ENCODE results near the gene RANGAP1. TPM values are rescaled to one million over a fixed set of nuclear protein-coding genes. Genes with fewer than 3 reads are reported as not detected.

RANGAP1 gene
- total RNA-seq, 2 experiments from 2014 or later: 108 to 119 TPM

DNA sequence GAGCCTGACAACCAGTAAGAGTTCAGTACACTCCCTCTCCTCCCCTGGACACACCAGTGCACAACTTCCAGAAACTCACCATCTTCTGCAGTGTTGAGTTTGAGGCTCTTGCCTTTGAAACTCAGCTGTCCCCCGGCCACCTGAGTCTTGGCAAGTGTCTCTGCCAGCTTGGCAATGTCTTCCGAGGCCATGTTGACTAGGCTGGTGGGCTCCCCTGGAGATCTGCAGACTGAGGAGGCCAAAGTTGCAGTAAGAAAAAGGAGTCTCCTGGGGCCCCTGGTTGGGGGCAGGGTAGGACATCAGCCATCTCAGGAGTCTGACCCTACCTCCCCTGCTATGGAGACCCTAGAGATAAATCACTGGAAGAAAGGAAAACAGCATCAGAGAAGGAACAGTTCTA is 5.1 kb downstream of the RANGAP1 start:
- Histone ChIP-seq H3K27ac (ENCODE audit: low read depth, low read length, poor library complexity, severe bottlenecking) (no peak overlapping the region), H3K79me2 (ENCODE audit: insufficient read depth, low read depth, low read length) (peaks cover 50% of the 10 kb centered on the region)

DNA sequence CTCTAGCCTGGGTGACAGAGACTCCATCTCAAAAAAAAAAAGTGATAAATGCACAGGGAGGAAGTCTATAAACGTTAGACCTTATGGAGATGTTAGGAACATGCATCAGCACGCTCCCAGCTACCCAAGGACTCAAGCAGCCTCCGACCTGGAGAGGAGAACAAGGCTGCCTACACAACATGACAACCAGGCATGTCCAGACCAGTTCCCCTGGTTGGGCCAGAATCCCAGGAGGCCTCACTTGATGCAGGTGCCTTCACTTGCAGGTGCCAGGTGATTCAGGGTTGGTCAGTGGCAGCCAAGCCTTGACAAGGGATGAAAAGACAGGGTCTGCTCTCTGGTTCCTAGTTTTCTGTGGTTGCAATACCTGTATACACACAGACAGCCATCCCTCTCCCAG is 5.9 kb downstream of the RANGAP1 start:
- Histone ChIP-seq H3K79me2 (ENCODE audit: insufficient read depth, low read depth, low read length) (peaks cover 43% of the 10 kb centered on the region), H3K4me3 (ENCODE audit: low read depth, low read length, poor library complexity, severe bottlenecking) (no peak overlapping the region), H4K20me1 (ENCODE audit: insufficient read depth, low read length) (peaks cover 5% of the 10 kb centered on the region; the same call in 1 of the 2 replicates), H2AFZ (ENCODE audit: low read length) (no peak overlapping the region), H3K9me3 (ENCODE audit: low read length) (no peaks in the 10 kb centered on the region), H3K36me3 (ENCODE audit: insufficient read depth, low read length) (peaks cover 98% of the 10 kb centered on the region), H3K27ac (ENCODE audit: low read depth, low read length, poor library complexity, severe bottlenecking) (no peak overlapping the region), H3K9me2 (ENCODE audit: insufficient read depth, low read length) (no peaks in the 10 kb centered on the region), H3K4me2 (ENCODE audit: low read length) (no peak overlapping the region), H3K4me1 (ENCODE audit: insufficient read depth, low read length, poor library complexity, severe bottlenecking) (peaks cover 11% of the 10 kb centered on the region)
- TF ChIP-seq, protein P1, sequence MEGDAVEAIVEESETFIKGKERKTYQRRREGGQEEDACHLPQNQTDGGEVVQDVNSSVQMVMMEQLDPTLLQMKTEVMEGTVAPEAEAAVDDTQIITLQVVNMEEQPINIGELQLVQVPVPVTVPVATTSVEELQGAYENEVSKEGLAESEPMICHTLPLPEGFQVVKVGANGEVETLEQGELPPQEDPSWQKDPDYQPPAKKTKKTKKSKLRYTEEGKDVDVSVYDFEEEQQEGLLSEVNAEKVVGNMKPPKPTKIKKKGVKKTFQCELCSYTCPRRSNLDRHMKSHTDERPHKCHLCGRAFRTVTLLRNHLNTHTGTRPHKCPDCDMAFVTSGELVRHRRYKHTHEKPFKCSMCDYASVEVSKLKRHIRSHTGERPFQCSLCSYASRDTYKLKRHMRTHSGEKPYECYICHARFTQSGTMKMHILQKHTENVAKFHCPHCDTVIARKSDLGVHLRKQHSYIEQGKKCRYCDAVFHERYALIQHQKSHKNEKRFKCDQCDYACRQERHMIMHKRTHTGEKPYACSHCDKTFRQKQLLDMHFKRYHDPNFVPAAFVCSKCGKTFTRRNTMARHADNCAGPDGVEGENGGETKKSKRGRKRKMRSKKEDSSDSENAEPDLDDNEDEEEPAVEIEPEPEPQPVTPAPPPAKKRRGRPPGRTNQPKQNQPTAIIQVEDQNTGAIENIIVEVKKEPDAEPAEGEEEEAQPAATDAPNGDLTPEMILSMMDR (conservative IDR thresholded peaks at IDR 0.05; ENCODE audit: low read length): no peak
- TF ChIP-seq EZH2phosphoT487 (IDR thresholded peaks at IDR 0.05; ENCODE audit: borderline replicate concordance, low read depth, low read length): no peak
- intact Hi-C loops (cut with micrococcal nuclease; ENCODE audit: unreplicated experiment): no loop called here
- POLR2A ChIA-PET: interaction anchor here (0.6 kb wide), 1 partner anchor 9 kb away, joined by 3 read pairs; no protein-coding TSS in a partner anchor
- no TSS peak for BruUV-seq (replicated peaks)
- no peak for DNase-seq (ENCODE audit: low spot score)
- CTCF ChIA-PET (ENCODE audit: unreplicated experiment): no interaction called here

More for the DNA sequence above, 5.1 kb downstream of the RANGAP1 start:
- ChIA-PET POLR2A (no interaction called here), CTCF (ENCODE audit: unreplicated experiment) (no interaction called here)
- TF ChIP-seq, protein P1 (conservative IDR thresholded peaks at IDR 0.05; ENCODE audit: low read length): no peak
- no peak for TF ChIP-seq EZH2phosphoT487 (IDR thresholded peaks at IDR 0.05; ENCODE audit: borderline replicate concordance, low read depth, low read length)
- H3K9me3 ChIP-seq (ENCODE audit: low read length): no peaks in the 10 kb centered on the region
- intact Hi-C loops (cut with micrococcal nuclease; ENCODE audit: unreplicated experiment): no loop called here
- BruUV-seq (replicated peaks): no TSS peak
- H3K4me1 ChIP-seq (ENCODE audit: insufficient read depth, low read length, poor library complexity, severe bottlenecking): peaks cover 13% of the 10 kb centered on the region
- H4K20me1 ChIP-seq (ENCODE audit: insufficient read depth, low read length): peaks cover 5% of the 10 kb centered on the region; the same call in 1 of the 2 replicates
- no peak overlapping the region for H2AFZ ChIP-seq (ENCODE audit: low read length)
- no peak for DNase-seq (ENCODE audit: low spot score)
- no peaks in the 10 kb centered on the region for H3K9me2 ChIP-seq (ENCODE audit: insufficient read depth, low read length)
- peaks cover 91% of the 10 kb centered on the region for H3K36me3 ChIP-seq (ENCODE audit: insufficient read depth, low read length)
- H3K4me2 ChIP-seq (ENCODE audit: low read length): no peak overlapping the region
- no peak overlapping the region for H3K4me3 ChIP-seq (ENCODE audit: low read depth, low read length, poor library complexity, severe bottlenecking)

DNA sequence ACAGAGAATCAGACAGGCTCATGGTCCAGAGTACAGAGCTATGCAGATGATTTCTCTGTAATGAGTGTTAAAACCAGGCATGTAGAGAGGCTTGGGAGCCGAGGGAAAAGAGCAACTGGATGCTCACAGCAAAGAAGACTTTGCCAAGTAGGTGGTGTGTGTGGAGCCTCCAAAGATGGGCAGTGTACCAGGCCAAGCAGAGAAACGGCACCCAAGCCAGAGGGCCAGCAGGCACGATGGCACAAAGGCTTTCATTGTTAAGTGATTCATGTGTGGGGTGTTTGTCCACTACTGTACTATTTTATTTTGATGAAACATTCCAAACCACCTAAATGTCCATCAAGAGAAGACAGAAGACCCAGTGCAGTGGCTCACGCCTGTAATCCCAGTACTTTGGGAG is 11.1 kb downstream of the RANGAP1 start:
- Histone ChIP-seq H3K4me1 (ENCODE audit: insufficient read depth, low read length, poor library complexity, severe bottlenecking) (no peaks in the 10 kb centered on the region), H3K4me3 (ENCODE audit: low read depth, low read length, poor library complexity, severe bottlenecking) (no peak overlapping the region), H2AFZ (ENCODE audit: low read length) (no peak overlapping the region), H3K79me2 (ENCODE audit: insufficient read depth, low read depth, low read length) (no peaks in the 10 kb centered on the region; the same call in 1 of the 2 replicates), H4K20me1 (ENCODE audit: insufficient read depth, low read length) (no peaks in the 10 kb centered on the region), H3K36me3 (ENCODE audit: insufficient read depth, low read length) (peaks cover 96% of the 10 kb centered on the region), H3K9me2 (ENCODE audit: insufficient read depth, low read length) (no peaks in the 10 kb centered on the region), H3K27ac (ENCODE audit: low read depth, low read length, poor library complexity, severe bottlenecking) (no peak overlapping the region), H3K9me3 (ENCODE audit: low read length) (no peaks in the 10 kb centered on the region), H3K4me2 (ENCODE audit: low read length) (no peak overlapping the region)
- CTCF ChIA-PET (ENCODE audit: unreplicated experiment): no interaction called here
- intact Hi-C loops (cut with micrococcal nuclease; ENCODE audit: unreplicated experiment): no loop called here
- BruUV-seq (replicated peaks): no TSS peak
- POLR2A ChIA-PET: no interaction called here
- DNase-seq (ENCODE audit: low spot score): no peak
- TF ChIP-seq, protein P1 (conservative IDR thresholded peaks at IDR 0.05; ENCODE audit: low read length): no peak
- TF ChIP-seq EZH2phosphoT487 (IDR thresholded peaks at IDR 0.05; ENCODE audit: borderline replicate concordance, low read depth, low read length): no peak

Data from OCI-LY7 (cell line).